ENCODE measurements around the gene EVC2.

The EVC2 gene, protein sequence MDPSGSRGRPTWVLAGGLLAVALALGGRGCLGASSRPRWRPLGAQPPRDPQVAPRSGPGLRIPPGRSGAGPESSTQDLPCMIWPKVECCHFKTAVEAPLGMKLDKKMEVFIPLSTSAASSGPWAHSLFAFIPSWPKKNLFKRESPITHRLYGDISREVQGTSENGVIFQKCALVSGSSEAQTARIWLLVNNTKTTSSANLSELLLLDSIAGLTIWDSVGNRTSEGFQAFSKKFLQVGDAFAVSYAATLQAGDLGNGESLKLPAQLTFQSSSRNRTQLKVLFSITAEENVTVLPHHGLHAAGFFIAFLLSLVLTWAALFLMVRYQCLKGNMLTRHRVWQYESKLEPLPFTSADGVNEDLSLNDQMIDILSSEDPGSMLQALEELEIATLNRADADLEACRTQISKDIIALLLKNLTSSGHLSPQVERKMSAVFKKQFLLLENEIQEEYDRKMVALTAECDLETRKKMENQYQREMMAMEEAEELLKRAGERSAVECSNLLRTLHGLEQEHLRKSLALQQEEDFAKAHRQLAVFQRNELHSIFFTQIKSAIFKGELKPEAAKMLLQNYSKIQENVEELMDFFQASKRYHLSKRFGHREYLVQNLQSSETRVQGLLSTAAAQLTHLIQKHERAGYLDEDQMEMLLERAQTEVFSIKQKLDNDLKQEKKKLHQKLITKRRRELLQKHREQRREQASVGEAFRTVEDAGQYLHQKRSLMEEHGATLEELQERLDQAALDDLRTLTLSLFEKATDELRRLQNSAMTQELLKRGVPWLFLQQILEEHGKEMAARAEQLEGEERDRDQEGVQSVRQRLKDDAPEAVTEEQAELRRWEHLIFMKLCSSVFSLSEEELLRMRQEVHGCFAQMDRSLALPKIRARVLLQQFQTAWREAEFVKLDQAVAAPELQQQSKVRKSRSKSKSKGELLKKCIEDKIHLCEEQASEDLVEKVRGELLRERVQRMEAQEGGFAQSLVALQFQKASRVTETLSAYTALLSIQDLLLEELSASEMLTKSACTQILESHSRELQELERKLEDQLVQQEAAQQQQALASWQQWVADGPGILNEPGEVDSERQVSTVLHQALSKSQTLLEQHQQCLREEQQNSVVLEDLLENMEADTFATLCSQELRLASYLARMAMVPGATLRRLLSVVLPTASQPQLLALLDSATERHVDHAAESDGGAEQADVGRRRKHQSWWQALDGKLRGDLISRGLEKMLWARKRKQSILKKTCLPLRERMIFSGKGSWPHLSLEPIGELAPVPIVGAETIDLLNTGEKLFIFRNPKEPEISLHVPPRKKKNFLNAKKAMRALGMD

GRCh38 chr4:5708449-5709206, at the start of gene EVC2:
TSS of gene EVC2 (minus strand) at chr4:5708559. CDS start at chr4:5708513, 46 bp downstream.
- H3K27ac ChIP-seq (ENCODE audit: low read length): no peak within 1 kb of the TSS
- H3K4me3 ChIP-seq (ENCODE audit: low read length): peak within 1 kb of the TSS; percentile 68
- no peaks in the 10 kb centered on the region for H3K9me3 ChIP-seq (ENCODE audit: control insufficient read depth, low read depth, low read length)
- H3K9ac ChIP-seq (ENCODE audit: low read length): peak within 1 kb of the TSS; percentile 26
- H3K36me3 ChIP-seq (ENCODE audit: control insufficient read depth, low read depth, low read length): no peaks in the 10 kb centered on the region
- H3K27me3 ChIP-seq (ENCODE audit: control insufficient read depth, insufficient read depth, low read length): peaks cover 47% of the 10 kb centered on the region
- H3K4me1 ChIP-seq (ENCODE audit: control insufficient read depth, low read depth, low read length): peaks cover 11% of the 10 kb centered on the region

GRCh38 chr4:5757954-5758353, 49.6 kb upstream of the EVC2 start:
- Histone ChIP-seq H3K4me1 (ENCODE audit: control insufficient read depth, low read depth, low read length) (peaks cover 2% of the 10 kb centered on the region), H3K36me3 (ENCODE audit: control insufficient read depth, low read depth, low read length) (peaks cover 5% of the 10 kb centered on the region), H3K9ac (ENCODE audit: low read length) (no peak overlapping the region), H3K27ac (ENCODE audit: low read length) (no peak overlapping the region), H3K9me3 (ENCODE audit: control insufficient read depth, low read depth, low read length) (no peaks in the 10 kb centered on the region), H3K27me3 (ENCODE audit: control insufficient read depth, insufficient read depth, low read length) (no peaks in the 10 kb centered on the region), H3K4me3 (ENCODE audit: low read length) (no peak overlapping the region)

GRCh38 chr4:5757536-5757935, 49.2 kb upstream of the EVC2 start:
- peaks cover 5% of the 10 kb centered on the region for H3K36me3 ChIP-seq (ENCODE audit: control insufficient read depth, low read depth, low read length)
- H3K27ac ChIP-seq (ENCODE audit: low read length): no peak overlapping the region

GRCh38 chr4:5757091-5757490, 48.7 kb upstream of the EVC2 start:
- no peak overlapping the region for H3K9ac ChIP-seq (ENCODE audit: low read length)
- peaks cover 9% of the 10 kb centered on the region for H3K4me1 ChIP-seq (ENCODE audit: control insufficient read depth, low read depth, low read length)
- no peaks in the 10 kb centered on the region for H3K27me3 ChIP-seq (ENCODE audit: control insufficient read depth, insufficient read depth, low read length)
- H3K4me3 ChIP-seq (ENCODE audit: low read length): no peak overlapping the region
- no peaks in the 10 kb centered on the region for H3K9me3 ChIP-seq (ENCODE audit: control insufficient read depth, low read depth, low read length)
- H3K36me3 ChIP-seq (ENCODE audit: control insufficient read depth, low read depth, low read length): peaks cover 5% of the 10 kb centered on the region
- H3K27ac ChIP-seq (ENCODE audit: low read length): no peak overlapping the region

More at GRCh38 chr4:5757536-5757935, 49.2 kb upstream of the EVC2 start:
- Histone ChIP-seq H3K9me3 (ENCODE audit: control insufficient read depth, low read depth, low read length) (no peaks in the 10 kb centered on the region), H3K4me3 (ENCODE audit: low read length) (no peak overlapping the region), H3K27me3 (ENCODE audit: control insufficient read depth, insufficient read depth, low read length) (no peaks in the 10 kb centered on the region), H3K9ac (ENCODE audit: low read length) (no peak overlapping the region), H3K4me1 (ENCODE audit: control insufficient read depth, low read depth, low read length) (peaks cover 6% of the 10 kb centered on the region)

- H3K4me1 ChIP-seq (ENCODE audit: control insufficient read depth, low read depth, low read length): peaks cover 16% of the 10 kb centered on the region
- no peak overlapping the region for H3K4me3 ChIP-seq (ENCODE audit: low read length)
- H3K27ac ChIP-seq (ENCODE audit: low read length): no peak overlapping the region
- no peaks in the 10 kb centered on the region for H3K9me3 ChIP-seq (ENCODE audit: control insufficient read depth, low read depth, low read length)
- peaks cover 5% of the 10 kb centered on the region for H3K36me3 ChIP-seq (ENCODE audit: control insufficient read depth, low read depth, low read length)
- H3K27me3 ChIP-seq (ENCODE audit: control insufficient read depth, insufficient read depth, low read length): no peaks in the 10 kb centered on the region
- H3K9ac ChIP-seq (ENCODE audit: low read length): no peak overlapping the region
Observed at GRCh38 chr4:5756271-5756670, 47.9 kb upstream of the EVC2 start.

DNA sequence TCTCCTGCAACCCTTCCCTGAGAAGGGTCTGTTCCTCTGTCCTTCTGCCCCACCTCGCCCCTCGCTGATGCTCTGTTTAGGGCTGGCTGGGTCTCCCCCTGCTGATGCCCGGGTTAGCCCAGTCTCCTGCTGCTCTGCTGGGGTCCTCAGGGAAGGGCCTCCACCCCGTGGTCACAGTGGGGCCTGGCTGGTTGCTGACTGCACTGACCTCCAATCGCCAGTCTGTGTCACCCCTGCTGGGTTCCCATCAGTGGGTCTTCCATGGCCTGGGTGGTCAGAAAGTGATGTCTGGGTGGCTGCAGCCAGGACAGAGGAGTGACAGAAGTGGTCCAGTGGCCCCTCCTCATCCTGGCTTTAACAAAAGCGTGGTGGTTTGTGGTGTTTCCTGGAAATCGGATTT, 47.3 kb upstream of the EVC2 start:
- peaks cover 5% of the 10 kb centered on the region for H3K36me3 ChIP-seq (ENCODE audit: control insufficient read depth, low read depth, low read length)
- peaks cover 20% of the 10 kb centered on the region for H3K4me1 ChIP-seq (ENCODE audit: control insufficient read depth, low read depth, low read length)

DNA sequence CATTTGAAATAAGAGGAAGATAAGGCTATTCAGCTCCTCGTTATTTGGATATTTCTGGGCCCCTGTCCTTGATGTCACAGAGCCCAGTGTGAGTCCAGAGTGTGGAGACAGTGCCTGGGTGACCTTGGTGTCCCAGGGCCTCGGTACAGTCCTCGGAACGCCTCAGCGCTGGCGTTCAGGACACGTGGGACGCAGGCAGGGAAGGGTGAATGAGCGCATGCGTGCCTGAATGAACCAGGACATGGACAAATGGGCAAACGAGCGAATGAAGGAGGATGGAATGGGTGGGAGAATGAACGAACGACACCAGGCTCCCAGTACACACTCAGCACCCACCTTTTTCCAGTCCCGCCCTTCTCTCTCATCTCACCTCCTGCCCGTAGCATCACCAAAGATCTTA, 46.8 kb upstream of the EVC2 start:
- Histone ChIP-seq H3K27ac (ENCODE audit: low read length) (no peak overlapping the region), H3K4me3 (ENCODE audit: low read length) (no peak overlapping the region), H3K9me3 (ENCODE audit: control insufficient read depth, low read depth, low read length) (no peaks in the 10 kb centered on the region), H3K27me3 (ENCODE audit: control insufficient read depth, insufficient read depth, low read length) (no peaks in the 10 kb centered on the region), H3K36me3 (ENCODE audit: control insufficient read depth, low read depth, low read length) (peaks cover 5% of the 10 kb centered on the region), H3K4me1 (ENCODE audit: control insufficient read depth, low read depth, low read length) (peaks cover 20% of the 10 kb centered on the region), H3K9ac (ENCODE audit: low read length) (no peak overlapping the region)

More for the DNA sequence above, 47.3 kb upstream of the EVC2 start:
- no peaks in the 10 kb centered on the region for H3K27me3 ChIP-seq (ENCODE audit: control insufficient read depth, insufficient read depth, low read length)
- no peak overlapping the region for H3K27ac ChIP-seq (ENCODE audit: low read length)
- no peaks in the 10 kb centered on the region for H3K9me3 ChIP-seq (ENCODE audit: control insufficient read depth, low read depth, low read length)
- H3K9ac ChIP-seq (ENCODE audit: low read length): no peak overlapping the region
- no peak overlapping the region for H3K4me3 ChIP-seq (ENCODE audit: low read length)

- Histone ChIP-seq H3K27ac (ENCODE audit: low read length) (no peak overlapping the region), H3K9me3 (ENCODE audit: control insufficient read depth, low read depth, low read length) (no peaks in the 10 kb centered on the region), H3K4me1 (ENCODE audit: control insufficient read depth, low read depth, low read length) (peaks cover 20% of the 10 kb centered on the region), H3K9ac (ENCODE audit: low read length) (no peak overlapping the region), H3K4me3 (ENCODE audit: low read length) (no peak overlapping the region), H3K36me3 (ENCODE audit: control insufficient read depth, low read depth, low read length) (peaks cover 8% of the 10 kb centered on the region), H3K27me3 (ENCODE audit: control insufficient read depth, insufficient read depth, low read length) (no peaks in the 10 kb centered on the region)
Observed at GRCh38 chr4:5754529-5754881, 46.1 kb upstream of the EVC2 start.

GRCh38 chr4:5753766-5754528, 45.6 kb upstream of the EVC2 start:
- peaks cover 20% of the 10 kb centered on the region for H3K4me1 ChIP-seq (ENCODE audit: control insufficient read depth, low read depth, low read length)
- H3K27me3 ChIP-seq (ENCODE audit: control insufficient read depth, insufficient read depth, low read length): no peaks in the 10 kb centered on the region
- peaks cover 8% of the 10 kb centered on the region for H3K36me3 ChIP-seq (ENCODE audit: control insufficient read depth, low read depth, low read length)
- no peak overlapping the region for H3K4me3 ChIP-seq (ENCODE audit: low read length)
- H3K9ac ChIP-seq (ENCODE audit: low read length): no peak overlapping the region
- H3K9me3 ChIP-seq (ENCODE audit: control insufficient read depth, low read depth, low read length): no peaks in the 10 kb centered on the region
- H3K27ac ChIP-seq (ENCODE audit: low read length): no peak overlapping the region

- Histone ChIP-seq H3K9ac (ENCODE audit: low read length) (no peak overlapping the region), H3K36me3 (ENCODE audit: control insufficient read depth, low read depth, low read length) (peaks cover 8% of the 10 kb centered on the region), H3K27ac (ENCODE audit: low read length) (no peak overlapping the region), H3K9me3 (ENCODE audit: control insufficient read depth, low read depth, low read length) (no peaks in the 10 kb centered on the region), H3K4me3 (ENCODE audit: low read length) (no peak overlapping the region), H3K27me3 (ENCODE audit: control insufficient read depth, insufficient read depth, low read length) (no peaks in the 10 kb centered on the region), H3K4me1 (ENCODE audit: control insufficient read depth, low read depth, low read length) (peaks cover 20% of the 10 kb centered on the region)
Observed at GRCh38 chr4:5753366-5753765, 45.0 kb upstream of the EVC2 start.

All from iPS-18a (cell line).